ENCODE data around the gene ZG16. TPM values are rescaled to one million over a fixed set of nuclear protein-coding genes. Genes with fewer than 3 reads are reported as not detected.
"Not testable (repeated sequence)": the region's sequence is repeated elsewhere in the genome, so short reads cannot be mapped to it uniquely, and the experiment has no call there.

The ZG16 gene
- total RNA-seq, 1 experiment from 2014 or later: not detected

GRCh38 chr16:29784901-29785500 is 6.9 kb downstream of the ZG16 start (continued):
- TF ChIP-seq, protein P1, sequence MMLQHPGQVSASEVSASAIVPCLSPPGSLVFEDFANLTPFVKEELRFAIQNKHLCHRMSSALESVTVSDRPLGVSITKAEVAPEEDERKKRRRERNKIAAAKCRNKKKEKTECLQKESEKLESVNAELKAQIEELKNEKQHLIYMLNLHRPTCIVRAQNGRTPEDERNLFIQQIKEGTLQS (CRISPR knock-in tag; conservative IDR thresholded peaks at IDR 0.05): no peak
- TF ChIP-seq ZNF396 (CRISPR knock-in tag; IDR thresholded peaks at IDR 0.05; ENCODE audit: borderline replicate concordance) (no peak), TEAD1 (CRISPR knock-in tag; IDR thresholded peaks at IDR 0.05) (peak; percentile 48; the same call in 1 of the 2 replicates), ZNF416 (CRISPR knock-in tag; IDR thresholded peaks at IDR 0.05) (no peak), IRF2 (CRISPR knock-in tag; IDR thresholded peaks at IDR 0.05; ENCODE audit: borderline replicate concordance, low read depth) (no peak), SMAD3 (CRISPR knock-in tag; IDR thresholded peaks at IDR 0.05; ENCODE audit: borderline replicate concordance) (no peak), HMGA2 (CRISPR knock-in tag; IDR thresholded peaks at IDR 0.05) (no peak), ELF4 (CRISPR knock-in tag; IDR thresholded peaks at IDR 0.05; ENCODE audit: low read depth) (no peak), FOXK1 (CRISPR knock-in tag; IDR thresholded peaks at IDR 0.05) (0 out of 2 replicates have a peak, but pooled peaks have one; percentile 21), ZBTB43 (CRISPR knock-in tag; IDR thresholded peaks at IDR 0.05) (no peak), CREB1 (CRISPR knock-in tag; IDR thresholded peaks at IDR 0.05) (no peak), CTCF (IDR thresholded peaks at IDR 0.05) (peak; percentile 69), ATF1 (CRISPR knock-in tag; IDR thresholded peaks at IDR 0.05) (no peak), GABPB1 (CRISPR knock-in tag; IDR thresholded peaks at IDR 0.05) (no peak)
- TF ChIP-seq, protein P2, sequence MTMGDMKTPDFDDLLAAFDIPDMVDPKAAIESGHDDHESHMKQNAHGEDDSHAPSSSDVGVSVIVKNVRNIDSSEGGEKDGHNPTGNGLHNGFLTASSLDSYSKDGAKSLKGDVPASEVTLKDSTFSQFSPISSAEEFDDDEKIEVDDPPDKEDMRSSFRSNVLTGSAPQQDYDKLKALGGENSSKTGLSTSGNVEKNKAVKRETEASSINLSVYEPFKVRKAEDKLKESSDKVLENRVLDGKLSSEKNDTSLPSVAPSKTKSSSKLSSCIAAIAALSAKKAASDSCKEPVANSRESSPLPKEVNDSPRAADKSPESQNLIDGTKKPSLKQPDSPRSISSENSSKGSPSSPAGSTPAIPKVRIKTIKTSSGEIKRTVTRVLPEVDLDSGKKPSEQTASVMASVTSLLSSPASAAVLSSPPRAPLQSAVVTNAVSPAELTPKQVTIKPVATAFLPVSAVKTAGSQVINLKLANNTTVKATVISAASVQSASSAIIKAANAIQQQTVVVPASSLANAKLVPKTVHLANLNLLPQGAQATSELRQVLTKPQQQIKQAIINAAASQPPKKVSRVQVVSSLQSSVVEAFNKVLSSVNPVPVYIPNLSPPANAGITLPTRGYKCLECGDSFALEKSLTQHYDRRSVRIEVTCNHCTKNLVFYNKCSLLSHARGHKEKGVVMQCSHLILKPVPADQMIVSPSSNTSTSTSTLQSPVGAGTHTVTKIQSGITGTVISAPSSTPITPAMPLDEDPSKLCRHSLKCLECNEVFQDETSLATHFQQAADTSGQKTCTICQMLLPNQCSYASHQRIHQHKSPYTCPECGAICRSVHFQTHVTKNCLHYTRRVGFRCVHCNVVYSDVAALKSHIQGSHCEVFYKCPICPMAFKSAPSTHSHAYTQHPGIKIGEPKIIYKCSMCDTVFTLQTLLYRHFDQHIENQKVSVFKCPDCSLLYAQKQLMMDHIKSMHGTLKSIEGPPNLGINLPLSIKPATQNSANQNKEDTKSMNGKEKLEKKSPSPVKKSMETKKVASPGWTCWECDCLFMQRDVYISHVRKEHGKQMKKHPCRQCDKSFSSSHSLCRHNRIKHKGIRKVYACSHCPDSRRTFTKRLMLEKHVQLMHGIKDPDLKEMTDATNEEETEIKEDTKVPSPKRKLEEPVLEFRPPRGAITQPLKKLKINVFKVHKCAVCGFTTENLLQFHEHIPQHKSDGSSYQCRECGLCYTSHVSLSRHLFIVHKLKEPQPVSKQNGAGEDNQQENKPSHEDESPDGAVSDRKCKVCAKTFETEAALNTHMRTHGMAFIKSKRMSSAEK (CRISPR knock-in tag; IDR thresholded peaks at IDR 0.05; ENCODE audit: borderline replicate concordance): no peak
- TF ChIP-seq, protein P3, sequence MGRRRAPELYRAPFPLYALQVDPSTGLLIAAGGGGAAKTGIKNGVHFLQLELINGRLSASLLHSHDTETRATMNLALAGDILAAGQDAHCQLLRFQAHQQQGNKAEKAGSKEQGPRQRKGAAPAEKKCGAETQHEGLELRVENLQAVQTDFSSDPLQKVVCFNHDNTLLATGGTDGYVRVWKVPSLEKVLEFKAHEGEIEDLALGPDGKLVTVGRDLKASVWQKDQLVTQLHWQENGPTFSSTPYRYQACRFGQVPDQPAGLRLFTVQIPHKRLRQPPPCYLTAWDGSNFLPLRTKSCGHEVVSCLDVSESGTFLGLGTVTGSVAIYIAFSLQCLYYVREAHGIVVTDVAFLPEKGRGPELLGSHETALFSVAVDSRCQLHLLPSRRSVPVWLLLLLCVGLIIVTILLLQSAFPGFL (CRISPR knock-in tag; IDR thresholded peaks at IDR 0.05; ENCODE audit: borderline replicate concordance): no peak
- TF ChIP-seq, protein P4, sequence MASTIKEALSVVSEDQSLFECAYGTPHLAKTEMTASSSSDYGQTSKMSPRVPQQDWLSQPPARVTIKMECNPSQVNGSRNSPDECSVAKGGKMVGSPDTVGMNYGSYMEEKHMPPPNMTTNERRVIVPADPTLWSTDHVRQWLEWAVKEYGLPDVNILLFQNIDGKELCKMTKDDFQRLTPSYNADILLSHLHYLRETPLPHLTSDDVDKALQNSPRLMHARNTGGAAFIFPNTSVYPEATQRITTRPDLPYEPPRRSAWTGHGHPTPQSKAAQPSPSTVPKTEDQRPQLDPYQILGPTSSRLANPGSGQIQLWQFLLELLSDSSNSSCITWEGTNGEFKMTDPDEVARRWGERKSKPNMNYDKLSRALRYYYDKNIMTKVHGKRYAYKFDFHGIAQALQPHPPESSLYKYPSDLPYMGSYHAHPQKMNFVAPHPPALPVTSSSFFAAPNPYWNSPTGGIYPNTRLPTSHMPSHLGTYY (CRISPR knock-in tag; IDR thresholded peaks at IDR 0.05): no peak

DNA sequence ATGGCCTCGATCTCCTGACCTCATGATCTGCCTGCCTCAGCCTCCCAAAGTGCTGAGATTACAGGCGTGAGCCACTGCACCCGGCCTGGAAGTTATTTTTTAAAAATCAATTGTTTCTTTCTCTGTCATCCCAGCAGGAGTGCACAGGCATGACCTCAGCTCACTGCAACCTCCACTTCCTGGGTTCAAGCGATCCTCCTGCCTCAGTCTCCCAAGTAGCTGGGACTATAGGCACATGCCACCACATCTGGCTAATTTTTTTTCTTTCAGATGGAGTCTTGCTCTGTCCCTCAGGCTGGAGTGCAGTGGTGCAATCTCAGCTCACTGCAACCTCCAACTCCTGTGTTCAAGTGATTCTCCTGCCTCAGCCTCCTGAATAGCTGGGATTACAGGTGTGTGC is 9.1 kb downstream of the ZG16 start:
- H3K4me3 Mint-ChIP-seq; H3K36me3 Mint-ChIP-seq; DNase-seq (ENCODE audit: low spot score); ATAC-seq; CTCF ChIA-PET; H3K27ac Mint-ChIP-seq; H3K9me3 Mint-ChIP-seq: not testable (repeated sequence)
- Mint-ChIP-seq H3K27me3 (ENCODE audit: low read depth) (peaks cover 36% of the 10 kb centered on the region), H3K4me1 (peaks cover 36% of the 10 kb centered on the region)
- POLR2A ChIA-PET: interaction anchor here (0.7 kb wide), 1 partner anchor 176 kb away, joined by 3 read pairs; no protein-coding TSS in a partner anchor

All from WTC11 (cell line).